ENCODE measurements around the gene NPC2. TPM values are rescaled to one million over a fixed set of nuclear protein-coding genes. Genes with fewer than 3 reads are reported as not detected.

The NPC2 gene
- total and polyA plus RNA-seq, 7 donors: 176 to 273 (median 228) TPM

DNA sequence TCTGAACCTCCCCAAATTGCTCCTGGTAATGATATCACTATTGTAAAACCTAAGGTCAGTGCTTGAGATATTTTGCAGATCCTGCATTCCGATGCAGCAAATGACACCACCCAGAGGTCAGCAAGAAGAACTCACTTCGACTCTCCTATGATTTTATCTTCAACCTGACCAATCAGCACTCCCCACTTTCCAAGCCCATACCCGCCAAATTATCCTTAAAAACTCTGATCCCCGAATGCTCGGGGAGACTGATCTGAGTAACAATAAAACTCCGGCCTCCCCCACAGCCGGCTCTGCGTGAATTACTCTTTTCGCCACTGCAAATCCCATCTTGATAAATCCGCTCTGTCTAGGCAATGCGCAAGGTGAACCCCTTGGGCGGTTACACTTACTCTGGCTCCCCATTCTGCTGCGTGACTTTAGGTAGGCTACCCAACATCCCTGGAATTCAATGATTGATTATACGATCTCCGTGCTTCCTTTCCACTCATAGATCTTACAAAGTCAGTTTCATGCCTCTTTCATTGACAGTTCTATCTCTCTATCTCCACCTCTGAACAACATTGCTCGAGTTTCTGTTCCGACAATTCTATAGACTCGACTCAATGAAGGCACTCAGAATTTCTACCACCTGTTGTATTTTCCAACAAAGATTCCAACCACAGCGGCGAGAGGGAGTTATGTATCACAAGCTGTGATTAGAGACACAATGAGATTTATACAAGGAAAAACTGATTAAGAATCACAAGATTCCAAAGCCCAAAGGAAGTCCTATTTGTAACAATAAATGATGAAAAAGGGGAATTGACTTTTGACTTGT, 939 bp downstream of the NPC2 start:
- no peaks in the 10 kb centered on the region for H3K9me3 ChIP-seq
- H3K27ac ChIP-seq: peak overlapping the region; percentile 93 to 97 (median 94)
- TF ChIP-seq POLR2AphosphoS5 (IDR thresholded peaks at IDR 0.05) (no peak), EP300 (IDR thresholded peaks at IDR 0.05) (no peak)
- TF ChIP-seq, protein P1, sequence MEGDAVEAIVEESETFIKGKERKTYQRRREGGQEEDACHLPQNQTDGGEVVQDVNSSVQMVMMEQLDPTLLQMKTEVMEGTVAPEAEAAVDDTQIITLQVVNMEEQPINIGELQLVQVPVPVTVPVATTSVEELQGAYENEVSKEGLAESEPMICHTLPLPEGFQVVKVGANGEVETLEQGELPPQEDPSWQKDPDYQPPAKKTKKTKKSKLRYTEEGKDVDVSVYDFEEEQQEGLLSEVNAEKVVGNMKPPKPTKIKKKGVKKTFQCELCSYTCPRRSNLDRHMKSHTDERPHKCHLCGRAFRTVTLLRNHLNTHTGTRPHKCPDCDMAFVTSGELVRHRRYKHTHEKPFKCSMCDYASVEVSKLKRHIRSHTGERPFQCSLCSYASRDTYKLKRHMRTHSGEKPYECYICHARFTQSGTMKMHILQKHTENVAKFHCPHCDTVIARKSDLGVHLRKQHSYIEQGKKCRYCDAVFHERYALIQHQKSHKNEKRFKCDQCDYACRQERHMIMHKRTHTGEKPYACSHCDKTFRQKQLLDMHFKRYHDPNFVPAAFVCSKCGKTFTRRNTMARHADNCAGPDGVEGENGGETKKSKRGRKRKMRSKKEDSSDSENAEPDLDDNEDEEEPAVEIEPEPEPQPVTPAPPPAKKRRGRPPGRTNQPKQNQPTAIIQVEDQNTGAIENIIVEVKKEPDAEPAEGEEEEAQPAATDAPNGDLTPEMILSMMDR (IDR thresholded peaks at IDR 0.05): peak in 1 of 4 experiments; percentile 6
- no peak for DNase-seq
- H3K27me3 ChIP-seq: no peaks in the 10 kb centered on the region
- 1 to 3% methylated on average over 20 of the region's 20 CpGs for WGBS, 2 donors
- intact Hi-C loops (cut with DNase I): loop anchor here (5.0 to 10.0 kb wide), 2 partner anchors 130 to 407 kb away; partner anchors contain the start of genes ALDH6A1 and LIN52
- peaks cover 0 to 13% (median 0%) of the 10 kb centered on the region in 4 donors for H3K36me3 ChIP-seq
- peaks cover 0 to 30% (median 23%) of the 10 kb centered on the region in 4 donors for H3K4me1 ChIP-seq
- H3K4me3 ChIP-seq: peak overlapping the region; percentile 89 to 97 (median 91)

- DNase-seq: no peak
- 86 to 88% methylated on average over 1 of the region's 1 CpG for WGBS, 2 donors
- peaks cover 0 to 30% (median 23%) of the 10 kb centered on the region in 4 donors for H3K4me1 ChIP-seq
- TF ChIP-seq, protein P1 (IDR thresholded peaks at IDR 0.05): no peak
- TF ChIP-seq POLR2A (IDR thresholded peaks at IDR 0.05) (no peak), EP300 (IDR thresholded peaks at IDR 0.05) (no peak), POLR2AphosphoS5 (IDR thresholded peaks at IDR 0.05) (no peak)
- no peaks in the 10 kb centered on the region for H3K9me3 ChIP-seq
- no peaks in the 10 kb centered on the region for H3K27me3 ChIP-seq
- peaks cover 0 to 12% (median 5%) of the 10 kb centered on the region in 4 donors for H3K36me3 ChIP-seq
- no peak overlapping the region for H3K27ac ChIP-seq
- H3K4me3 ChIP-seq: no peak overlapping the region
- intact Hi-C loops (cut with DNase I): loop anchor here (5.0 to 10.0 kb wide), 2 partner anchors 128 to 406 kb away; partner anchors contain the start of genes ALDH6A1 and LIN52
These were observed 2.6 kb downstream of the NPC2 start for GRCh38 chr14:74490486-74490885.

DNA sequence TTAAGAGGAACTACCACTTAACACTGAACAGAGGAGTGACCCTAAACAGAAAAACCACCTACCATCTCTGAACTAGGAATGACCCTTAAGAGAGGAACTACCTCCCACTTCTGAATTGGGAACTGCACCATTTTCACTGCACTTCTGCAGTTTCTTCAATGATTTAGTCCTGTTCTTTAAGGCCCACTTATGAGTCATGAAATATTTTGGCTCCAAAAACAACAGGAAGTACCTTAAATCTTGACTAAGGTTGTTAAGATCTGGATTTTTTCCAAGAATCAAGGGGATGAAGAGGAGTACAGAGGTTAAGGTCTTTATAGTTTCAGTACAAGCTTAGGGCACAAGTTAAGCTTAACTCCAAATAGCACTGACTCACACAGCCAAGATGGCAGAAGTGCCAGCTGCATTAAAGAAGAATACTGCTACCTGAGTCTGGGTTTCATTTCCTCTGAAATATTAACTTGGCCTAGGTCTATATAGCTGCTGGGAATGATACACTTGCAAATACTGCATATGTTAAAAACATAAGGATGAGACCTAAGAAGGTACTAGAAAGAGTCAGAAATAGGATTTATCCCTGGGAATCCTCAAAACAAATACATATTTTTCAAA, 4.2 kb downstream of the NPC2 start:
- no peaks in the 10 kb centered on the region for H3K9me3 ChIP-seq
- intact Hi-C loops (cut with DNase I): no loop called here
- no peaks in the 10 kb centered on the region for H3K27me3 ChIP-seq
- peaks cover 0 to 19% (median 12%) of the 10 kb centered on the region in 4 donors for H3K4me1 ChIP-seq
- H3K27ac ChIP-seq: no peak overlapping the region
- no peak for DNase-seq
- H3K36me3 ChIP-seq: peaks cover 0 to 23% (median 7%) of the 10 kb centered on the region in 4 donors
- no peak overlapping the region for H3K4me3 ChIP-seq
- TF ChIP-seq POLR2A (IDR thresholded peaks at IDR 0.05) (no peak), EP300 (IDR thresholded peaks at IDR 0.05) (no peak), POLR2AphosphoS5 (IDR thresholded peaks at IDR 0.05) (no peak)
- TF ChIP-seq, protein P1 (IDR thresholded peaks at IDR 0.05): no peak

- Histone ChIP-seq H3K27ac (no peak overlapping the region), H3K27me3 (no peaks in the 10 kb centered on the region), H3K4me1 (peaks cover 0 to 7% (median 1%) of the 10 kb centered on the region in 4 donors), H3K4me3 (no peak overlapping the region), H3K36me3 (peaks cover 9 to 50% (median 21%) of the 10 kb centered on the region in 4 donors), H3K9me3 (no peaks in the 10 kb centered on the region)
- 58 to 83% methylated on average over 3 of the region's 3 CpGs for WGBS, 2 donors
- no peak for DNase-seq
- intact Hi-C loops (cut with DNase I): no loop called here
- TF ChIP-seq EP300 (IDR thresholded peaks at IDR 0.05) (no peak), POLR2A (IDR thresholded peaks at IDR 0.05) (no peak), POLR2AphosphoS5 (IDR thresholded peaks at IDR 0.05) (no peak)
- TF ChIP-seq, protein P1 (IDR thresholded peaks at IDR 0.05): no peak
These were observed 6.9 kb downstream of the NPC2 start for GRCh38 chr14:74486164-74486563.

Data from sigmoid colon (tissue), 7 donors.